Mesendoderm (in vitro differentiated cells): ENCODE measurements around the gene GRIP1.

ENCODE experiments used
- DNase-seq: peaks from one replicate; pipeline ENCODE4 v3.0.0; 2013
- H2AK5ac ChIP-seq: 2 replicates; pipeline ENCODE4 v1.6.1; 2013; ENCODE audit warnings: low read length, inconsistent platforms
- H2BK120ac ChIP-seq: 2 replicates; pipeline ENCODE4 v1.6.1; 2013; ENCODE audit warnings: low read depth, mild to moderate bottlenecking, low read length, moderate library complexity, mixed read lengths
- H2BK15ac ChIP-seq: replicated peaks from 2 replicates; pipeline ENCODE4 v1.6.1; 2013; ENCODE audit warnings: low read depth, mild to moderate bottlenecking, moderate library complexity
- H2BK5ac ChIP-seq: 2 replicates; pipeline ENCODE4 v1.6.1; 2013; ENCODE audit warnings: low read length, inconsistent platforms
- H3K18ac ChIP-seq: 2 replicates; pipeline ENCODE4 v1.6.1; 2013; ENCODE audit warnings: mild to moderate bottlenecking, low read length, mixed read lengths
- H3K23ac ChIP-seq: one replicate; pipeline ENCODE4 v1.6.1; 2013; ENCODE audit warnings: low read length
- H3K27ac ChIP-seq: 2 replicates; pipeline ENCODE4 v1.5.1; 2013; ENCODE audit warnings: low read depth, mild to moderate bottlenecking, inconsistent platforms, low read length, moderate library complexity
- H3K27me3 ChIP-seq: 2 replicates; pipeline ENCODE4 v1.6.1; 2013; ENCODE audit warnings: low read length, control low read depth, mild to moderate bottlenecking, inconsistent platforms; ENCODE audit not compliant: insufficient read depth, poor library complexity
- H3K36me3 ChIP-seq: 2 replicates; pipeline ENCODE4 v1.6.1; 2013; ENCODE audit warnings: low read length, inconsistent platforms; ENCODE audit not compliant: control insufficient read depth, insufficient read depth
- H3K4ac ChIP-seq: one replicate; pipeline ENCODE4 v1.6.1; 2013; ENCODE audit warnings: low read depth, mild to moderate bottlenecking, low read length, moderate library complexity
- H3K4me1 ChIP-seq: 2 replicates; pipeline ENCODE4 v1.6.1; 2013; ENCODE audit warnings: low read depth, low read length, inconsistent platforms; ENCODE audit not compliant: control insufficient read depth
- H3K4me2 ChIP-seq: 2 replicates; pipeline ENCODE4 v1.6.1; 2013; ENCODE audit warnings: low read length
- H3K4me3 ChIP-seq: 2 replicates; pipeline ENCODE4 v1.5.1; 2013; ENCODE audit warnings: mild to moderate bottlenecking, low read length
- H3K56ac ChIP-seq: one replicate; pipeline ENCODE4 v1.6.1; 2013; ENCODE audit warnings: low read length
- H3K79me1 ChIP-seq: 2 replicates; pipeline ENCODE4 v1.6.1; 2013; ENCODE audit warnings: low read length, inconsistent platforms
- H3K79me2 ChIP-seq: 2 replicates; pipeline ENCODE4 v1.6.1; 2013; ENCODE audit warnings: mild to moderate bottlenecking, low read length; ENCODE audit not compliant: control insufficient read depth, insufficient read depth
- H3K9ac ChIP-seq: 2 replicates; pipeline ENCODE4 v1.6.1; 2013; ENCODE audit warnings: low read length, inconsistent platforms
- H4K5ac ChIP-seq: one replicate; pipeline ENCODE4 v1.6.1; 2013; ENCODE audit warnings: low read length
- H4K8ac ChIP-seq: one replicate; pipeline ENCODE4 v1.6.1; 2013; ENCODE audit warnings: low read depth, mild to moderate bottlenecking, control low read depth, low read length, moderate library complexity
- WGBS: extraction: QIAGEN DNeasy Blood & Tissue Kit; methylation state at CpG from one replicate; pipeline ENCODE4 v1.1.7; 2013; ENCODE audit warnings: low lambda C conversion rate, missing lambda C conversion rate; ENCODE audit not compliant: insufficient coverage; ENCODE audit errors: extremely low coverage; 5-methylcytosine and 5-hydroxymethylcytosine counted together

The GRIP1 gene

GRCh38 chr12:66430106-66430505, 248.8 kb downstream of the GRIP1 start:
- no peak for DNase-seq
- peaks cover 6% of the 10 kb centered on the region for H3K4me1 ChIP-seq
- H3K4me3 ChIP-seq, result no peak overlapping the region
- H3K27me3 ChIP-seq, result no peaks in the 10 kb centered on the region
- no peak overlapping the region for H2BK5ac ChIP-seq
- no peak overlapping the region for H4K8ac ChIP-seq
- no peaks in the 10 kb centered on the region for H3K79me1 ChIP-seq
- H3K56ac ChIP-seq, result no peak overlapping the region
- WGBS, result no CpG with 5 or more reads among the region's 4 CpGs
- no peak overlapping the region for H3K9ac ChIP-seq
- H4K5ac ChIP-seq, result no peak overlapping the region
- no peak overlapping the region for H3K27ac ChIP-seq
- no peak overlapping the region for H3K23ac ChIP-seq
- H2BK120ac ChIP-seq, result no peak overlapping the region
- H3K79me2 ChIP-seq, result no peaks in the 10 kb centered on the region
- no peak overlapping the region for H3K4me2 ChIP-seq
- no peak overlapping the region for H2BK15ac ChIP-seq
- no peaks in the 10 kb centered on the region for H3K36me3 ChIP-seq
- H3K18ac ChIP-seq, result no peak overlapping the region
- no peak overlapping the region for H2AK5ac ChIP-seq
- no peak overlapping the region for H3K4ac ChIP-seq

- Histone ChIP-seq H3K27ac (no peak overlapping the region), H4K8ac (no peak overlapping the region), H3K9ac (no peak overlapping the region), H3K56ac (no peak overlapping the region), H3K4ac (no peak overlapping the region), H3K79me2 (no peaks in the 10 kb centered on the region), H2AK5ac (no peak overlapping the region), H2BK120ac (no peak overlapping the region), H3K18ac (no peak overlapping the region), H4K5ac (no peak overlapping the region), H3K4me2 (no peak overlapping the region), H3K23ac (no peak overlapping the region), H3K36me3 (no peaks in the 10 kb centered on the region), H3K27me3 (no peaks in the 10 kb centered on the region), H3K79me1 (no peaks in the 10 kb centered on the region), H3K4me3 (no peak overlapping the region), H2BK15ac (no peak overlapping the region), H3K4me1 (peaks cover 6% of the 10 kb centered on the region), H2BK5ac (no peak overlapping the region)
- DNase-seq, result no peak
- WGBS, result no CpG with 5 or more reads among the region's 5 CpGs
Observed at GRCh38 chr12:66428870-66429269, 250.0 kb downstream of the GRIP1 start.

- no peak for DNase-seq
- no peak overlapping the region for H3K9ac ChIP-seq
- H2AK5ac ChIP-seq, result no peak overlapping the region
- H3K27ac ChIP-seq, result no peak overlapping the region
- H3K79me1 ChIP-seq, result no peaks in the 10 kb centered on the region
- no peak overlapping the region for H3K4me2 ChIP-seq
- no peak overlapping the region for H3K23ac ChIP-seq
- H4K5ac ChIP-seq, result no peak overlapping the region
- H2BK15ac ChIP-seq, result no peak overlapping the region
- H3K79me2 ChIP-seq, result no peaks in the 10 kb centered on the region
- H3K4me3 ChIP-seq, result no peak overlapping the region
- peaks cover 4% of the 10 kb centered on the region for H3K4me1 ChIP-seq
- H4K8ac ChIP-seq, result no peak overlapping the region
- H3K27me3 ChIP-seq, result no peaks in the 10 kb centered on the region
- H2BK120ac ChIP-seq, result no peak overlapping the region
- no peak overlapping the region for H2BK5ac ChIP-seq
- H3K4ac ChIP-seq, result no peak overlapping the region
- no peak overlapping the region for H3K56ac ChIP-seq
- H3K36me3 ChIP-seq, result no peaks in the 10 kb centered on the region
- H3K18ac ChIP-seq, result no peak overlapping the region
Observed at GRCh38 chr12:66428261-66428660, 250.6 kb downstream of the GRIP1 start.

GRCh38 chr12:66426696-66427095, 252.2 kb downstream of the GRIP1 start:
- DNase-seq, result no peak
- Histone ChIP-seq H3K56ac (no peak overlapping the region), H4K8ac (no peak overlapping the region), H3K4me1 (peaks cover 3% of the 10 kb centered on the region), H3K27me3 (no peaks in the 10 kb centered on the region), H3K4me3 (no peak overlapping the region), H3K79me2 (no peaks in the 10 kb centered on the region), H3K79me1 (no peaks in the 10 kb centered on the region), H3K9ac (no peak overlapping the region), H2BK120ac (no peak overlapping the region), H3K4ac (no peak overlapping the region), H2AK5ac (no peak overlapping the region), H3K23ac (no peak overlapping the region), H3K36me3 (no peaks in the 10 kb centered on the region), H4K5ac (no peak overlapping the region), H3K27ac (no peak overlapping the region), H3K18ac (no peak overlapping the region), H3K4me2 (no peak overlapping the region), H2BK15ac (no peak overlapping the region), H2BK5ac (no peak overlapping the region)
- no CpG with 5 or more reads among the region's 2 CpGs for WGBS

GRCh38 chr12:66423266-66423665, 255.6 kb downstream of the GRIP1 start:
- no peaks in the 10 kb centered on the region for H3K27me3 ChIP-seq
- no CpG with 5 or more reads among the region's 2 CpGs for WGBS

GRCh38 chr12:66418908-66419307, 260.0 kb downstream of the GRIP1 start:
- H3K4ac ChIP-seq, result no peak overlapping the region
- H3K4me1 ChIP-seq, result no peaks in the 10 kb centered on the region
- no peaks in the 10 kb centered on the region for H3K27me3 ChIP-seq
- no peak overlapping the region for H3K27ac ChIP-seq
- no peak overlapping the region for H4K5ac ChIP-seq
- no peaks in the 10 kb centered on the region for H3K79me2 ChIP-seq
- no peak overlapping the region for H2BK5ac ChIP-seq
- H3K9ac ChIP-seq, result no peak overlapping the region
- H4K8ac ChIP-seq, result no peak overlapping the region
- H2BK15ac ChIP-seq, result no peak overlapping the region
- no peak overlapping the region for H3K23ac ChIP-seq
- H3K36me3 ChIP-seq, result no peaks in the 10 kb centered on the region
- H2AK5ac ChIP-seq, result no peak overlapping the region
- H2BK120ac ChIP-seq, result no peak overlapping the region
- no peak overlapping the region for H3K18ac ChIP-seq
- H3K79me1 ChIP-seq, result no peaks in the 10 kb centered on the region
- no peak overlapping the region for H3K4me3 ChIP-seq
- no peak overlapping the region for H3K56ac ChIP-seq
- no peak overlapping the region for H3K4me2 ChIP-seq
- WGBS, result no CpG with 5 or more reads among the region's 1 CpG
- DNase-seq, result no peak

More at GRCh38 chr12:66423266-66423665, 255.6 kb downstream of the GRIP1 start:
- Histone ChIP-seq H3K9ac (no peak overlapping the region), H3K18ac (no peak overlapping the region), H2BK15ac (no peak overlapping the region), H2AK5ac (no peak overlapping the region), H3K36me3 (no peaks in the 10 kb centered on the region), H4K8ac (no peak overlapping the region), H2BK5ac (no peak overlapping the region), H4K5ac (no peak overlapping the region), H3K79me2 (no peaks in the 10 kb centered on the region), H3K4me2 (no peak overlapping the region), H3K4ac (no peak overlapping the region), H3K23ac (no peak overlapping the region), H3K4me1 (peaks cover 3% of the 10 kb centered on the region), H2BK120ac (no peak overlapping the region), H3K4me3 (no peak overlapping the region), H3K79me1 (no peaks in the 10 kb centered on the region), H3K27ac (no peak overlapping the region), H3K56ac (no peak overlapping the region)
- DNase-seq, result peak; percentile 28
